CD14-positive monocyte (primary cell): ENCODE data around the gene C3orf70. TPM values are rescaled to one million over a fixed set of nuclear protein-coding genes. Genes with fewer than 3 reads are reported as not detected.

Experiments
- DNase-seq, 3 donors: peaks; one replicate each; pipeline ENCODE4 v3.0.0-alpha.2; 2011 to 2022
- H2AFZ ChIP-seq: 2 replicates; pipeline ENCODE4 v1.6.0; 2012; ENCODE audit warnings: mild to moderate bottlenecking, low read depth, low read length, inconsistent platforms; ENCODE audit not compliant: insufficient read depth, poor library complexity, severe bottlenecking
- H3K27ac ChIP-seq, 2 donors: 1 replicate in 1 of 2; 2 replicates in 1 of 2; pipeline ENCODE4 v1.5.1; 2012 to 2013; ENCODE audit warnings: low read length in 2 of 2, control low read depth in 1 of 2, inconsistent platforms in 1 of 2, low read depth in 1 of 2, mild to moderate bottlenecking in 1 of 2
- H3K27me3 ChIP-seq, 2 donors: one replicate each; pipeline versions ENCODE4 v1.6.0 to v1.6.1; 2011 to 2013; ENCODE audit warnings: low read length in 2 of 2; ENCODE audit not compliant: control insufficient read depth in 2 of 2, insufficient read depth in 2 of 2
- H3K36me3 ChIP-seq, 2 donors: replicated peaks in 1 of 2; 1 replicate in 1 of 2; 2 replicates in 1 of 2; pipeline versions ENCODE4 v1.5.1 to v1.6.1; 2012 to 2013; ENCODE audit warnings: low read length in 2 of 2, control low read depth in 1 of 2, inconsistent platforms in 1 of 2, mild to moderate bottlenecking in 1 of 2; ENCODE audit not compliant: insufficient read depth in 2 of 2, control insufficient read depth in 1 of 2
- H3K4me1 ChIP-seq, 2 donors: 1 replicate in 1 of 2; 2 replicates in 1 of 2; pipeline versions ENCODE4 v1.5.1 to v1.6.1; 2012 to 2013; ENCODE audit warnings: low read length in 2 of 2, control low read depth in 1 of 2, inconsistent platforms in 1 of 2, mild to moderate bottlenecking in 1 of 2, moderate library complexity in 1 of 2; ENCODE audit not compliant: insufficient read depth in 2 of 2, control insufficient read depth in 1 of 2
- H3K4me2 ChIP-seq: replicated peaks from 2 replicates; pipeline ENCODE3; 2012; ENCODE audit warnings: low read length, moderate library complexity, mild to moderate bottlenecking; ENCODE audit not compliant: poor library complexity, severe bottlenecking; ENCODE audit errors: extremely low read depth
- H3K4me3 ChIP-seq, 3 experiments: fragments of 200-600 bp in 1 of 3; sonication (generic) in 1 of 3; replicated peaks in 1 of 3; 1 replicate in 2 of 3; 2 replicates in 1 of 3; pipeline ENCODE4 v1.5.1; 2011 to 2013; ENCODE audit warnings: low read length in 3 of 3, mild to moderate bottlenecking in 3 of 3, control low read depth in 2 of 3, low read depth in 2 of 3, inconsistent platforms in 1 of 3, moderate library complexity in 1 of 3
- H3K79me2 ChIP-seq: 2 replicates; pipeline ENCODE4 v1.6.0; 2012; ENCODE audit warnings: mild to moderate bottlenecking, control low read depth, inconsistent platforms, low read length, moderate library complexity; ENCODE audit not compliant: insufficient read depth
- H3K9ac ChIP-seq: 2 replicates; pipeline ENCODE4 v1.6.0; 2017; ENCODE audit warnings: low read length, mild to moderate bottlenecking; ENCODE audit not compliant: insufficient read depth, poor library complexity, severe bottlenecking
- H3K9me3 ChIP-seq, 2 donors: replicated peaks in 1 of 2; 1 replicate in 1 of 2; 2 replicates in 1 of 2; pipeline versions ENCODE4 v1.5.1 to v1.6.1; 2012 to 2013; ENCODE audit warnings: low read length in 2 of 2, control low read depth in 1 of 2; ENCODE audit not compliant: control insufficient read depth in 1 of 2, insufficient read depth in 1 of 2
- H4K20me1 ChIP-seq: 2 replicates; pipeline ENCODE4 v1.6.0; 2012; ENCODE audit warnings: mild to moderate bottlenecking, low read length, control low read depth, moderate library complexity; ENCODE audit not compliant: insufficient read depth
- H3K27ac Mint-ChIP-seq, 7 donors: one replicate each; pipeline ENCODE4 v1.8.0; 2020; ENCODE audit warnings: mild to moderate bottlenecking in 7 of 7, mixed read lengths in 7 of 7, moderate library complexity in 6 of 7, inconsistent platforms in 2 of 7
- H3K27me3 Mint-ChIP-seq, 3 donors: one replicate each; pipeline ENCODE4 v1.8.0; 2021 to 2022; ENCODE audit warnings: low read depth in 3 of 3, mild to moderate bottlenecking in 3 of 3, mixed read lengths in 3 of 3, moderate library complexity in 3 of 3, inconsistent platforms in 1 of 3
- H3K36me3 Mint-ChIP-seq, 2 donors: one replicate each; pipeline ENCODE4 v1.8.0; 2020; ENCODE audit warnings: mixed read lengths in 2 of 2, inconsistent platforms in 1 of 2, mild to moderate bottlenecking in 1 of 2
- H3K4me1 Mint-ChIP-seq: one replicate; pipeline ENCODE4 v1.8.0; 2020; ENCODE audit warnings: mild to moderate bottlenecking, mixed read lengths
- H3K4me3 Mint-ChIP-seq, 2 donors: one replicate each; pipeline ENCODE4 v1.8.0; 2020; ENCODE audit warnings: mild to moderate bottlenecking in 2 of 2, mixed read lengths in 2 of 2, moderate library complexity in 1 of 2
- H3K9me3 Mint-ChIP-seq, 7 donors: one replicate each; pipeline ENCODE4 v1.8.0; 2020 to 2022; ENCODE audit warnings: mixed read lengths in 7 of 7, mild to moderate bottlenecking in 6 of 7, moderate library complexity in 6 of 7, inconsistent platforms in 2 of 7
- WGBS: methylation state at CpG from one replicate; pipeline ENCODE4 v1.1.5; 2013; ENCODE audit warnings: missing lambda C conversion rate; ENCODE audit not compliant: insufficient coverage; 5-methylcytosine and 5-hydroxymethylcytosine counted together
- intact Hi-C, 2 donors: fragments of 100-400 bp; cut with micrococcal nuclease; formaldehyde crosslinking; loops; one replicate each; pipeline versions ENCODE4 v1.15.0 to v1.15.1; 2023
- polyA plus RNA-seq, 3 donors: library from polyadenylated mRNA; depleted of rRNA in 1 of 3; unstranded in 2 of 3; stranded (reverse) in 1 of 3; fragments of 300-500 nt in 2 of 3; fragments of >200 nt in 1 of 3; fragmentation: Illumina TruSeq in 2 of 3; gene quantifications; 1 replicate in 2 of 3; 2 replicates in 1 of 3; pipeline ENCODE4 v1.2.3, GENCODE V29; 2012 to 2021
- TF ChIP-seq, protein P1 (sequence below): fragments of 200-600 bp; IDR thresholded peaks from one replicate; pipeline ENCODE4 v1.8.0; 2022; ENCODE audit warnings: antibody characterized with exemption, mild to moderate bottlenecking

C3orf70 gene
- polyA plus RNA-seq, 3 donors: 0.01 to 0.08 TPM; not detected in 1

DNA sequence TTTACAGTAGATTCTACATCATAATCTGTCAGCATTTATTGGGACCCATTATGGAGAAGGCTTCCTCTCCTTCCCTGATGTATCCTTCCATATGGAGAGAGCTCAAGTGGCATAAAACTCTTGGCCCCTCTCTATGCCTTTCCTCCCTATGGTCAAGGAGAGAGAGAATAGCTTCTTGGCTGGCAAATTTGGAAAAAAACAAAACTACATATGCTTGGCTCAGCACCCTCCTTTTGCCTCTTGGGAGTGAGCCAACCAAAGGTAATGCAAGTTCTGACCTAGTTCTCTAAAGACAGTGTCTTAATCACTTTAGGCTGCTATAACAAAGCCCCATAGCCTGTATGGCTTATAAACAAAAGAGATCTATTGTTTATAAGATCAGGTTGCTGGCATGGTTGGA, 37.5 kb downstream of the C3orf70 start:
- intact Hi-C loops: no loop called here
- Histone ChIP-seq H2AFZ (no peak overlapping the region), H4K20me1 (no peaks in the 10 kb centered on the region), H3K4me2 (no peak overlapping the region), H3K4me3 (no peak overlapping the region), H3K36me3 (no peaks in the 10 kb centered on the region), H3K4me1 (no peaks in the 10 kb centered on the region), H3K27me3 (no peaks in the 10 kb centered on the region), H3K79me2 (no peaks in the 10 kb centered on the region), H3K9ac (no peak overlapping the region), H3K9me3 (peaks cover 0 to 5% of the 10 kb centered on the region in 2 donors), H3K27ac (no peak overlapping the region)
- TF ChIP-seq, protein P1, sequence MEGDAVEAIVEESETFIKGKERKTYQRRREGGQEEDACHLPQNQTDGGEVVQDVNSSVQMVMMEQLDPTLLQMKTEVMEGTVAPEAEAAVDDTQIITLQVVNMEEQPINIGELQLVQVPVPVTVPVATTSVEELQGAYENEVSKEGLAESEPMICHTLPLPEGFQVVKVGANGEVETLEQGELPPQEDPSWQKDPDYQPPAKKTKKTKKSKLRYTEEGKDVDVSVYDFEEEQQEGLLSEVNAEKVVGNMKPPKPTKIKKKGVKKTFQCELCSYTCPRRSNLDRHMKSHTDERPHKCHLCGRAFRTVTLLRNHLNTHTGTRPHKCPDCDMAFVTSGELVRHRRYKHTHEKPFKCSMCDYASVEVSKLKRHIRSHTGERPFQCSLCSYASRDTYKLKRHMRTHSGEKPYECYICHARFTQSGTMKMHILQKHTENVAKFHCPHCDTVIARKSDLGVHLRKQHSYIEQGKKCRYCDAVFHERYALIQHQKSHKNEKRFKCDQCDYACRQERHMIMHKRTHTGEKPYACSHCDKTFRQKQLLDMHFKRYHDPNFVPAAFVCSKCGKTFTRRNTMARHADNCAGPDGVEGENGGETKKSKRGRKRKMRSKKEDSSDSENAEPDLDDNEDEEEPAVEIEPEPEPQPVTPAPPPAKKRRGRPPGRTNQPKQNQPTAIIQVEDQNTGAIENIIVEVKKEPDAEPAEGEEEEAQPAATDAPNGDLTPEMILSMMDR: no peak
- Mint-ChIP-seq H3K9me3 (peaks cover 0 to 12% (median 3%) of the 10 kb centered on the region in 7 donors), H3K4me1 (no peaks in the 10 kb centered on the region), H3K36me3 (no peaks in the 10 kb centered on the region), H3K4me3 (no peak overlapping the region), H3K27me3 (peaks cover 4 to 7% (median 5%) of the 10 kb centered on the region in 3 donors), H3K27ac (no peak overlapping the region)
- DNase-seq: no peak

DNA sequence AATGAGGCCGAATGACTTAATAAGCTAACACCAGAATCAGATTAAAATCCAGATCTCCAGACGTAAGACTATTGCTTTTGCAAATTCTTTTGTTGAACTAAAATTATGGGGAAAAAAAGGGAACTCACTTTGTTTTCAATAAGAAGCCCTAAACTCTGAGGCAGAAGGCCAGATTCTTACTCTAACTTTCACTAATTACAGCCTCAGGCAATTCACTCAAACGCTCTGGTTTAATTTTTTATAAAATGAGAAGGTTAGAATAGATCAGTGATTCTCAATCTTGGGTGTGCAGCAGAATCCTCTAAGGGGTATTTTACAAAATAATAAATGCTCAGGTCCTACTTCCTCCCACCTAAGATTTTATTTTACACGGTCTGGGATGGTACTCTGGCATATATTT, 38.1 kb downstream of the C3orf70 start:
- TF ChIP-seq, protein P1: no peak
- Histone ChIP-seq H3K79me2 (no peaks in the 10 kb centered on the region), H3K9ac (no peak overlapping the region), H3K27me3 (no peaks in the 10 kb centered on the region), H4K20me1 (no peaks in the 10 kb centered on the region), H3K9me3 (peaks cover 0 to 5% of the 10 kb centered on the region in 2 donors), H3K4me3 (no peak overlapping the region), H3K27ac (no peak overlapping the region), H3K36me3 (no peaks in the 10 kb centered on the region), H3K4me2 (no peak overlapping the region), H2AFZ (no peak overlapping the region), H3K4me1 (no peaks in the 10 kb centered on the region)
- no peak overlapping the region for H3K27ac Mint-ChIP-seq
- no peaks in the 10 kb centered on the region for H3K36me3 Mint-ChIP-seq
- 67% methylated on average over 1 of the region's 4 CpGs for WGBS
- intact Hi-C loops: no loop called here
- no peaks in the 10 kb centered on the region for H3K4me1 Mint-ChIP-seq
- no peak overlapping the region for H3K4me3 Mint-ChIP-seq
- peaks cover 2 to 7% (median 5%) of the 10 kb centered on the region in 3 donors for H3K27me3 Mint-ChIP-seq
- H3K9me3 Mint-ChIP-seq: peaks cover 0 to 14% (median 4%) of the 10 kb centered on the region in 7 donors
- no peak for DNase-seq
